HG02840 (cell line): ENCODE results near the gene SPDYE6.
"Not testable (repeated sequence)": the region's sequence is repeated elsewhere in the genome, so short reads cannot be mapped to it uniquely, and the experiment has no call there.

Experiments used
- ATAC-seq: cut with Tn5 transposase; IDR thresholded peaks from one replicate; pipeline ENCODE4 v1.9.1; 2021; ENCODE audit warnings: mild to moderate bottlenecking, moderate library complexity, moderate number of reproducible peaks; ENCODE audit not compliant: unreplicated experiment, low FRiP score

The SPDYE6 gene

DNA sequence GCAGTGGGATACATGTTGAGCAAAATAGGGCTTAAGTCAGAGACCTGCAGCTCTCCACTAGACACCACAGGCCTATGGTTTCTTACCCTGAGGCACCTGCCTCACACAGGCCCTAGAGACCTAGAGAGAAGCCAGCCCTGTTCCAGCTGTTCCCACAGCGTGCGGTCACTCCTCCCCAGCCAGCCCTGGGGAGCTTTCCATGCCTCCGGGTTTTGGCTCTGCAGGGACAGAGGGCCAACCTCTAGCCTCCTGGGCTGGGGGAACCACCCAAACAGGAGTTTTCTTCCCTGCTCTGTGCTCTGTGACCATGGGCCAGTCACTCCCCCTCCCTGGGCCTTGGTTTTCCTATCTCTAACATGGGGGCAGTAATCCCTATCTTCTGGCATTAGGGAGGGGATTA lies 36.6 kb downstream of the SPDYE6 start:
- ATAC-seq, result no peak

GRCh38 chr7:102318482-102318971 lies 37.7 kb downstream of the SPDYE6 start:
- no peak for ATAC-seq

DNA sequence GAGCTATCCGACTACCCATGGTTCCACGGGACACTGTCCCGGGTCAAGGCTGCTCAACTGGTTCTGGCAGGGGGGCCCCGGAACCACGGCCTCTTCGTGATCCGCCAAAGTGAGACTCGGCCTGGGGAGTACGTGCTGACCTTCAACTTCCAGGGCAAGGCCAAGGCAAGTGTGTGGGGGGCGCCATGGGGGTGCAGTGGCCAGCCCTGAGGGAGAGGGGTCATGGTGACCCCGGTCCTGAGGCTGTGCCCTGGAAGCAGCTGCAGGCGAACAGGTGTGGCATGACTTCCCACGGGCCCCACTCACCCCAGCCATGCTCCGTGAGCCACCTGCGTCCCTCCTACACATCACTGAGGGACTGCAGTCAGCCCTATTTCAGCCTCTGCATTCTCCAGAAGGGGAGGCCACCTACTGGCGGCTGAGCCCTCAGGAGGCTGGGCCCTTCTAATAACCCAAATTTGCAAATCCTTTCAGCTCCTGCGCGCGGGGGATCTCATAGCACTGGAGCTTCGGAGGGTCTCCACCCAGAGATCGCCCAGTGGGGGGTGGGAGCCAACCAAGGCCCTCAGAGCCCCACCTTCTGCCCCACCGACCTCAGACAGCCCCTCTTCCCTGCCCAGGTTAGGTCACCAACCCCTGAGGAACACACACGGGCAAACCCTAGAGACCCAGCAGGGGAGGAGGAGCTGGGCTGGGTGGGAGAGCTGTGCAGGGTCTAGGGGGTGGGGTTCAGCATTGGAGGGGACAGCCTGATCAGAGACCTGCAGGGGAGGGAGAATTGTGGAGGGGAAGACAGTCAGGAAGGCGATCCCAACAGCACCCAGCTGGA lies 38.8 kb downstream of the SPDYE6 start:
- ATAC-seq, result no peak

GRCh38 chr7:102313997-102314780 lies 42.1 kb downstream of the SPDYE6 start:
- no peak for ATAC-seq

DNA sequence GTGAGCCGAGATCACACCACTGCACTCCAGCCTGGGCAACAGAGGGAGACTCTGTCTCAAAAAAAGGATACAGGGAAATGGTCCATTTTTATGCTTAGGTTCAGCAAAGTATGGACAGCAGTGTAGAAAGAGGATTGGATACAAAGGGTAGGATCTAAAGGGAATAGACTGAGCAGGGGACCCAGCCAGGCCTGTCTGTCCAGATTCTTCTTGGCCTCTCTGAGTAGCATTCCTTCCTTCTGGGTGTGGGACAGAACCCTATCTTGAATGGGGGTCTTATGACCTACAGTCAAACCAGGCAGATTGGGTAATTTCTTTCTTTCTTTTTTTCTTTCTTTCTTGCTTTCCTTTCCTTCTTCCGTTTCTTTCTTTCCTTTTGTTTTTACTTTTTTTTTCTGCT lies 43.9 kb downstream of the SPDYE6 start:
- ATAC-seq, result no peak

GRCh38 chr7:102310414-102310815 lies 45.8 kb downstream of the SPDYE6 start:
- no peak for ATAC-seq

DNA sequence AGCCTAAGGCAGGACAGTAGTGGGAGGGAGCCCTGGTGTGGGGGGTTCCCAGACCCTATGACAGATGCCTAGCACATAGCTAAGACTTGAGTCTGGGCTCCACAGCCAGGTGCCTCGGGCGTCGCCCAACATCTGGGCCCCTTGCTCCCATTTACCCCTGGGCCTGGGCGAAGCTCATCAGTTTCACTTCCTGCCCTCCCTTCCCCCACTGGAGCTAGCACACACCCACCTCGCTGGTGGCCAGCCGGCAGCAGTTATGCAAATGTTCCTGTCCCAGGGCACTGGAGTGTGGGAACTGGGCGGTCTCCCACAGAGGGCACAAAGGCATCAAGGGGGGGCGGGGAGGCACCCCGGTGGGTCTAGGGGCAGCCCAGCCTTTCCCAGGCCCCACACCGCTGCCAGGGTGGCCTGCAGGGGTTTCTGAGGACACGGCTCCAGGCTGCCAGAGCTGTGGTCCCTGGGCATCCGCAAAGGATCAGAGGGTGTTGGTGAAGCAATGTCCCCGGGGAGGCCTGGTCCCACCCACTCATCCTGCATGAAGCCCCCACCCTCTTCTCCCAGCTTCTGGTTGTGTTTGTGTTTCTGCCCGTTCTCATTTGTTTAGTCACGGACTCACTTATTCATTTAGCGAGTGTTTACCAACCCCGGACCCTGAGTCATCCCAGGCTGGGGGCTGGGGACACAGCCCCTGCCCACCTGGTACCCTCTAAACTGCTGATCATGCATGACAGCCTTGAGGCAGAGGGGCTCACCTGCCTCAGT lies 49.1 kb downstream of the SPDYE6 start:
- peak; percentile 64 for ATAC-seq

GRCh38 chr7:102305414-102306268 lies 50.6 kb downstream of the SPDYE6 start:
- ATAC-seq, result peak; percentile 53

GRCh38 chr7:102304668-102305067 lies 51.6 kb downstream of the SPDYE6 start:
- ATAC-seq, result no peak

DNA sequence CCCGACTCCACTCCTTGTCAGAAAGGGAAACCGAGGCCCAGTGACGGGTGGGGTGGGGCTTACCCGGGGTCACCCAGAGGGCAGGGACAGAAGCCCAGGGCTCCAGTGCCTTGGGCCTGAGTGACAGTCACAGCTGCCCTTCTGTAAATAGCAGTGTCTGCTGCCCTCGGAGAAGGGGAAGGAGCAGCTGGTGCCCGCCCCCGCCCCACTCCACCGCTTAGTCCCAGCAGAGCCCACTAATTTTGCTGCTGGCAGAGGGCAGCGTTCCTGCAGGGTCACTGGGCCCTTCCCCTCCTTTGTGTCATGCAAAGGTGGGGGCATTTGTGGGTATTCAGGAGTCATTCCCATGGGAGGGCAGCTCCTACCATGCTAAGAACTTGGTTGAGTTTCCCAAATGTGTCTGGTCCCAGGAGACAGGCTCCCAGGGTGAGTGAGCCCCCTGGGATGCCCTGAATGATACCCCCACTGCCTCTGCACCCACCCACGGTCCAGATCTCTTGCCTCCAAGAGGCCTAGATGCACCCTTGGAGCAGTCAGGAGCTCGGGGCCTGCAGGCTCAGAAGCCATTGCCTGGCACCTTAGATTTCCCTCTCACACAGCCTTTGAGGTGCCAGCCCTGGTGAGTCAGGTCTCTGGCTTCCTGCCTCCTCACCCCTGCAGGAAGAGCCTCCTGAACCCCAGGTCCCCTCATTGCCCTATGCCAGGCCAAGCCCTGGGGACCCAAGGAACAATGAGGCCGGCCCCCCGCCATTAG lies 52.4 kb downstream of the SPDYE6 start:
- no peak for ATAC-seq

GRCh38 chr7:102302025-102302424 lies 54.2 kb downstream of the SPDYE6 start:
- ATAC-seq, result no peak

- not testable (repeated sequence) for ATAC-seq
Measured at GRCh38 chr7:102301367-102301766, 54.9 kb downstream of the SPDYE6 start.

GRCh38 chr7:102300643-102301221 lies 55.5 kb downstream of the SPDYE6 start:
- ATAC-seq, result no peak

- no peak for ATAC-seq
Measured at GRCh38 chr7:102297487-102298218, 58.6 kb downstream of the SPDYE6 start.

DNA sequence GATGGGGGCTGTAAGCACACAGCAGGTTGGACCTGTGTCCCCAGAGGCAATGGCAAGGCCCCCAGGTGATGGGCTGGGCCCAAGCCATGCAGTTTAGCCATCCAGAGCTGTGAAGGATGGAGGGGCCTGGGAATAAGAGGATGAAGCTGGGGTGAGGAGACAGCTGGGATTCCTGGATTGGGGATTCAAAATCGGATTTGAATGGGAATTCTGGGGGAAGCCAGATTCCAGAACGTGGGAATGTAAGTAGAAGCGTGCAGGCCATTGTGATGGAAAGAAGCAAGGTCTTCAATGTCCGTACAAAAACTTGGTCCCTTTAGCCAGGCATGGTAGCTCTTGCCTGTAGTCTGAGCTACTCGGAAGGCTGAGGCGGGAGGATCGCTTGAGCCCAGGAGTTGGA lies 59.7 kb downstream of the SPDYE6 start:
- ATAC-seq, result no peak

GRCh38 chr7:102296179-102296438 lies 60.1 kb downstream of the SPDYE6 start:
- no peak for ATAC-seq
